Activated naive CD4-positive, alpha-beta T cell treated with anti-CD3 and anti-CD28 coated beads for 36 hours (primary cell): ENCODE data around the gene RETREG3. TPM values are rescaled to one million over a fixed set of nuclear protein-coding genes. Genes with fewer than 3 reads are reported as not detected.

Experiments
- CTCF ChIA-PET: fragments of 350-600 bp; sonication (Branson Sonifier 250); formaldehyde crosslinking; loops from one replicate; lab custom pipeline; 2021; ENCODE audit warnings: antibody characterized with exemption; lab: Charles Lee
- DNase-seq: peaks from one replicate; pipeline ENCODE4 v3.0.0-alpha.2; 2020
- H3K27ac Mint-ChIP-seq: one replicate; pipeline ENCODE4 v1.8.0; 2021; ENCODE audit warnings: mild to moderate bottlenecking, mixed read lengths
- H3K27me3 Mint-ChIP-seq: one replicate; pipeline ENCODE4 v1.8.0; 2021; ENCODE audit warnings: low read depth, mixed read lengths
- H3K36me3 Mint-ChIP-seq: one replicate; pipeline ENCODE4 v1.8.0; 2021; ENCODE audit warnings: low read depth, mixed read lengths
- H3K4me1 Mint-ChIP-seq: one replicate; pipeline ENCODE4 v1.8.0; 2021; ENCODE audit warnings: low read depth, mixed read lengths
- H3K4me3 Mint-ChIP-seq: one replicate; pipeline ENCODE4 v1.8.0; 2021; ENCODE audit warnings: mild to moderate bottlenecking, moderate library complexity, mixed read lengths
- H3K9me3 Mint-ChIP-seq: one replicate; pipeline ENCODE4 v1.8.0; 2021; ENCODE audit warnings: mixed read lengths
- intact Hi-C: fragments of 100-400 bp; cut with micrococcal nuclease; formaldehyde crosslinking; loops from one replicate; pipeline ENCODE4 v1.15.1; 2023
- total RNA-seq, 2 experiments: library from RNA; stranded (reverse); gene quantifications; one replicate each; pipeline ENCODE4 v1.2.3, GENCODE V29; 2021

RETREG3 gene, protein sequence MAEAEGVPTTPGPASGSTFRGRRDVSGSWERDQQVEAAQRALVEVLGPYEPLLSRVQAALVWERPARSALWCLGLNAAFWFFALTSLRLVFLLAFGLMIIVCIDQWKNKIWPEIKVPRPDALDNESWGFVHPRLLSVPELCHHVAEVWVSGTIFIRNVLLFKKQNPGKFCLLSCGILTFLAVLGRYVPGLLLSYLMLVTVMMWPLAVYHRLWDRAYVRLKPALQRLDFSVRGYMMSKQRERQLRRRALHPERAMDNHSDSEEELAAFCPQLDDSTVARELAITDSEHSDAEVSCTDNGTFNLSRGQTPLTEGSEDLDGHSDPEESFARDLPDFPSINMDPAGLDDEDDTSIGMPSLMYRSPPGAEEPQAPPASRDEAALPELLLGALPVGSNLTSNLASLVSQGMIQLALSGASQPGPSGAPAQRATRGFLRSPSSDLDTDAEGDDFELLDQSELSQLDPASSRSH
- 10 to 100 TPM; 28.6 to 33.5 TPM for total RNA-seq

DNA sequence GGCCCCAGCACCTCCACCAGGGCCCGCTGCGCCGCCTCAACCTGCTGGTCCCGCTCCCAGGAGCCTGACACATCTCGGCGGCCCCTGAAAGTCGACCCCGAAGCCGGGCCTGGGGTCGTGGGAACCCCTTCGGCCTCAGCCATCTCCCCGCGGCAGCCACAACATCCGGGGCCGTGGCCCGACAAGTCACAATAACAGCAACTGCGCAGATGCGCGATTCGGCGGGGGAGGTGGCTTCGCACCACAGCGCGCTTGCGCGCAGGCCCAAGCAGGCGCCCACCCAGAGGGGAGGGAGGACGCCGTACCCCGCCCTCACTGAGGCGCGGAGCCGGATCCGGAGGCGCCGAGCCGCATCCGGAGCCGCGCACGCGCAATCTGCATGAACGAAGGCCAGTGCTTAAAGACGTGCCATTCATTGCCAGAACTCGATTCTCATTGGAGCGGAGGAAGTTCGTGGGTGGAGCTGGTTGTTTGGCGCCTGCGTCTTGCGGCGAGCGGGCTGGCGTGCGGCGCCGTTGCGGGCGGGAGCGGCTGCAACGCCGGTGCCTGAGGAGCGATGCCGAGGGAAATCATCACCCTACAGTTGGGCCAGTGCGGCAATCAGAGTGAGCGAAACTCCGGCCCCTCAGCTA, at the start of gene RETREG3, which contains the start of gene TUBG1:
Gene RETREG3 (minus strand): TSS at position 193 of the 632 bp plus-strand sequence. CDS start 50 bp downstream, at position 143.
Gene TUBG1 (plus strand): TSS at position 502 of the 632 bp plus-strand sequence. CDS start 55 bp downstream, at position 557.
- CTCF ChIA-PET, result interaction anchor here (0.7 to 2.9 kb wide), 6 partner anchors 11 to 154 kb away, joined by 3 to 30 read pairs (median 4); partner anchors contain the start of gene PSMC3IP
- peaks cover 26% of the 10 kb centered on the region for H3K36me3 Mint-ChIP-seq
- intact Hi-C loops, result loop anchor here (1.0 to 5.0 kb wide), 4 partner anchors 32 to 390 kb away; partner anchors contain the start of genes PSMC3IP, RPL27 and TUBG2
- no peaks in the 10 kb centered on the region for H3K27me3 Mint-ChIP-seq
- peak; percentile 99 for DNase-seq
- peak within 1 kb of the TSS; percentile 100 for H3K4me3 Mint-ChIP-seq
- H3K9me3 Mint-ChIP-seq, result no peaks in the 10 kb centered on the region
- peaks cover 45% of the 10 kb centered on the region for H3K4me1 Mint-ChIP-seq
- H3K27ac Mint-ChIP-seq, result peak within 1 kb of the TSS; percentile 93

DNA sequence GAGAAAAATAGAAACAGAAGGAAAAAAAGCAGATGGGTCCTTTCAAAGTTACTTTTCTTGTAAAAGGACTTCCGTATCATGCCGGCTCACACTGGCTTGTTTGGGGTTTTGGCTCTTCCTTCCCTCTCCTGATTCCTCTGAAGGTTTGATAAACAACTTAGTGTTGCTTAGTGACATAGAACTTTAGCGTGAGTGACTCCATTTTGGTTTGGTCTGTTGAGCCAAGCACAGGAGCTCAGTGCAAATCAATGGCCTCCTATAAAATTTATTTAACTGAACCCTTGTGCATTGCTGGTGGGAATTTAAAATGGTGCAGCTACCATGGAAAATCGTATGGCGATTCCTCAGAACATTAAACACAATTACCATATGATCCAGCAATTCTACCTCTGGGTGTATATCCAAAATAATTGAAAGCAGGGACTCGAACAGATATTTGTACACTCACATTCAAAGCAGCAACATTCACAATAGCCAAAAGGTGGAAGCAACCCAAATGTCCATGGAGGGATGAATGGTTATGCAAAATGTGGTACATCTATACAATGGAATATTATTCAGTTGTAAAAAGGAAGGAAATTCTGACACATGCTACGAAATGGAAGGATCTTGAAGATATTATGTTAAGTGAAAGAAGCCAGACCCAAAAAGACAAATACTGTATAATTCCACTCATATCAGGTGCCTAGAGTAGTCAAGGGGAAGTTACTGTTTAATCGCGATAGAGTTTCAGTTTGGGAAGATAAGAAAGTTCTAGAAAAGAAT, 48.8 kb upstream of the RETREG3 start:
- CTCF ChIA-PET, result interaction anchor here (1.7 kb wide), 1 partner anchor 79 kb away, joined by 3 read pairs; no protein-coding TSS in a partner anchor
- no peak for DNase-seq
- peak overlapping the region; percentile 39 for H3K27ac Mint-ChIP-seq
- intact Hi-C loops, result loop anchor here (5.0 kb wide), 2 partner anchors 51 to 81 kb away; partner anchors contain the start of genes PSMC3IP, RETREG3 and TUBG1
- peak overlapping the region; percentile 87 for H3K4me3 Mint-ChIP-seq
- peaks cover 3% of the 10 kb centered on the region for H3K9me3 Mint-ChIP-seq
- H3K27me3 Mint-ChIP-seq, result peaks cover 7% of the 10 kb centered on the region
- H3K36me3 Mint-ChIP-seq, result no peaks in the 10 kb centered on the region
- H3K4me1 Mint-ChIP-seq, result peaks cover 25% of the 10 kb centered on the region

DNA sequence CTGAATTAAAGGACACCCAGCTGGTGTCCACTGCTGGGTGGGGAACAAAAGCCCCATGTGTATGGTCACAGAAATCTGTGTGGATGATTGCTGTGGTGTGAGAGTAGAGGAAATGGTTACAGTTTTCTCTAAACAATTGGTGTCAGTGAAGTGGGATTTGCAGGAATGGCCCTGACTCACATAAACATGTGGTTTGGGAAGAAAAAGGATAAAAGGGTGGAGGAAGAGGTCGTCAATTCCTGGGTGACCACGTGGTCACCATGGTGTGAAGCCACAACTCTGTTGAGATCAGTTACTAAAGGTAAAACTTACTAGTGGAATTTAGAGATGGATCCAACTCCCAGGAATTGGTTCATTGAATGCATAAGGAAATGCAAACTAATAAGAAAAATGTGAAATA, 46.4 kb upstream of the RETREG3 start:
- Mint-ChIP-seq H3K4me3 (no peak overlapping the region), H3K36me3 (no peaks in the 10 kb centered on the region), H3K27ac (no peak overlapping the region), H3K9me3 (peaks cover 3% of the 10 kb centered on the region), H3K4me1 (peaks cover 25% of the 10 kb centered on the region), H3K27me3 (peaks cover 10% of the 10 kb centered on the region)
- no peak for DNase-seq
- intact Hi-C loops, result loop anchor here (5.0 kb wide), 2 partner anchors 48 to 78 kb away; partner anchors contain the start of genes PSMC3IP, RETREG3 and TUBG1
- CTCF ChIA-PET, result interaction anchor here (0.7 to 1.9 kb wide), 2 partner anchors 24 to 25 kb away, joined by 5 to 6 read pairs; no protein-coding TSS in a partner anchor

DNA sequence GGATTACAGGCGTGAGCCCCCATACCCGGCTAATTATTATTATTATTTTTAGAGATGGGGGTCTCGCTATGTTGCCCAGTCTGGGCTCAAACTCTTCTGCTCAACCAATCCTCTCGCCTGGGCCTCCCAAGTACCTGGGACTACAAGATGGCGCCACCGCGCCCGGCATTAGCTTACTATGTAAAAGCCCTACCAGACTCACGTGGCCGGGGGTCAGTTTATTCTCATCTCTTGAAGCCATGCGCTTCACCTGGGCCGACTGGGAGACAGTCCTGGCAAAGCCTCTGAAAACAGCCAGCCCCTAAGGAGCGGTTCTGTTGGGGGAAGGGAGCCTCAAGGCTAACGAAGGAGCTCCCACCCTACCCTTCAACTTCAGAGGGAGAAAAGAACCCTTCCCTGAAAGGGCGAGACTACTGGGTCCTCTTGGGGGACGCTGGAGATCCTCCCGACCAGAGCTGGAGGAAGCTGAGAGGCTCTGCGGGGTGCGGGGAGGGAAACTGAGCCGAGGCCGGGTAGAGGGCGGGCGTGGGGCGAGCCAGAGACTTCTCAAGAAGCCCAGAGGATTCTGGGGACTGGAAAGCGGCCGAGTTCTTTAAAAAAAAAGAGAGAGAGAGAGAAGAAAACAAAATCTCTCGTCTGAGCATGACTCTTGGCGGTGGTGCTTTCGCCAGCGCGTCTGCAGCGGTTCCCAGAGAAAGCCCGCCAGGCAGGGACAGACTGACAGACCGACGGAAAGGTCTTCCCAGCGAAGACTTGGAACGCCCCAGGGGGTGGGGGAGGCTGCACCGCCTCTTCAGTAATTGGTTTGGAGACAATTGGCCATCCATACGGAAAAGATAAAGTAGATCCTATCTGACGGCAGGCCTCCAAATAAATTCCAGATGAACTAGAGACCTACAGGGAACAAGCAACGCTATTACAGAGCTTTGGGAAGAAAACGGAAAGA, 44.3 kb upstream of the RETREG3 start:
- H3K36me3 Mint-ChIP-seq, result no peaks in the 10 kb centered on the region
- peaks cover 10% of the 10 kb centered on the region for H3K27me3 Mint-ChIP-seq
- intact Hi-C loops, result no loop called here
- DNase-seq, result no peak
- no peak overlapping the region for H3K27ac Mint-ChIP-seq
- CTCF ChIA-PET, result interaction anchor here (1.0 kb wide), 1 partner anchor 75 kb away, joined by 4 read pairs; no protein-coding TSS in a partner anchor
- peak overlapping the region; percentile 18 for H3K4me3 Mint-ChIP-seq
- H3K4me1 Mint-ChIP-seq, result peaks cover 17% of the 10 kb centered on the region
- H3K9me3 Mint-ChIP-seq, result peaks cover 3% of the 10 kb centered on the region

DNA sequence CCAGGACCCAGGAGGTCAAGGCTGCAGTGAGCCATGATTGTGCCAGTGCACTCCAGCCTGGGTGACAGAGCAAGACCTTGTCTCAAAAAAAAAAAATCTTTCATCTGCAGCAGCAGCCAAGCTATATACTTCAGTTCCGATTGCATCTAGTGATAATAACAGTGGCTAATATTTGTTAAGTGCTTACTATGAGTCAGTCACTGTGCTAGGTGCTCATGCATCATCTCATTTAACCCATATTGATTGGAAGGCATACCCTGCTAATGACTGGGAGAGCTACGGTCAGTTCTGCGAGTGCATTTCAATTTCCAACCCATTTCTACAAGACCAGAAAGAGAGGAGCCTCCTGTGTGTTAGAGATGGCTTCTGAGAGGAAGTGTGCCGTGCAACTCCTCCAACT, 42.2 kb upstream of the RETREG3 start:
- no peak overlapping the region for H3K4me3 Mint-ChIP-seq
- intact Hi-C loops, result no loop called here
- no peak for DNase-seq
- H3K27ac Mint-ChIP-seq, result no peak overlapping the region
- H3K27me3 Mint-ChIP-seq, result peaks cover 10% of the 10 kb centered on the region
- peaks cover 13% of the 10 kb centered on the region for H3K4me1 Mint-ChIP-seq
- no peaks in the 10 kb centered on the region for H3K36me3 Mint-ChIP-seq
- CTCF ChIA-PET, result interaction anchor here (0.6 kb wide), 2 partner anchors 11 to 74 kb away, joined by 3 read pairs; no protein-coding TSS in a partner anchor
- no peaks in the 10 kb centered on the region for H3K9me3 Mint-ChIP-seq

DNA sequence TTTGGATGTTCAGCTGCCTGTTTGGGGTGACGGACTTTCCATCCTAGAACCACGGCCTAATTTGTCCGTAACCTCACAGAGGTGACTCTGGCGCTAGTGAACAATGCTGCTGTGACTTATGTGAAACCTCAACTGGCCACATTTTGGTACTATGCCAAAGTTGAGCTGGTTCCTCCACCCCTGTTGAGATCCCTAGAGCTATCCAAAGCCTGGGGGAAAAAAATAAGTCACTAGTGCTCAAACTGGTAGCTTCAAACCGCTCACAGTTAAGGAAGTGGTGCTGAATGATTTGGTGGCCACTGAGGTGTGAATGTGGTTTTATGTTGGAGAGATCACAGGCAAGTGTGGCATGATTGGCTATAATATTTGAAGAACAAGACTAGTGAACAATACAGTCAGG, 38.6 kb upstream of the RETREG3 start:
- H3K4me3 Mint-ChIP-seq, result no peak overlapping the region
- H3K36me3 Mint-ChIP-seq, result no peaks in the 10 kb centered on the region
- intact Hi-C loops, result no loop called here
- H3K27ac Mint-ChIP-seq, result no peak overlapping the region
- no peak for DNase-seq
- peaks cover 3% of the 10 kb centered on the region for H3K27me3 Mint-ChIP-seq
- H3K9me3 Mint-ChIP-seq, result no peaks in the 10 kb centered on the region
- H3K4me1 Mint-ChIP-seq, result no peaks in the 10 kb centered on the region
- CTCF ChIA-PET, result interaction anchor here (1.3 kb wide), 1 partner anchor 27 kb away, joined by 3 read pairs; no protein-coding TSS in a partner anchor

DNA sequence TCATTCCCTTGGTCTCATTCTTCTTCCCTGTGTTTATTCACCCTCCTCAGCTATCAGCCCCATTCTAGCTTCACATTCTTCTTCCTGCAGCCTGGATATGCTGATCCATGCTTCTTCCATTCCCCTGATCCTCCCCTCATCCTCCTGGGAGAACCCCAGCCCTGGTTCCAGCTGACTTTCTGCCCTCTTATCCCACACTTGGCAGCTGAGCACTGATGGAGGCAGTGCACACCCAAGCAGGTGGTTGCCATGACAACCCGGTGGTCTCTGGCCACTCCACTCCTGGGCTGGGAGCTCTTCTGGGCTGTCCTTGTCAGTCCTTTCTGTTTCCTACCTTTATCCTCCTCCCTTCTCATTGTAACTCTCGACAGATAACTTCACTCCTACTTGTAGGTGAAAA, 33.2 kb upstream of the RETREG3 start:
- no peaks in the 10 kb centered on the region for H3K9me3 Mint-ChIP-seq
- H3K27me3 Mint-ChIP-seq, result peaks cover 4% of the 10 kb centered on the region
- H3K36me3 Mint-ChIP-seq, result no peaks in the 10 kb centered on the region
- CTCF ChIA-PET, result no interaction called here
- no peak overlapping the region for H3K27ac Mint-ChIP-seq
- no peak for DNase-seq
- no peaks in the 10 kb centered on the region for H3K4me1 Mint-ChIP-seq
- intact Hi-C loops, result no loop called here
- no peak overlapping the region for H3K4me3 Mint-ChIP-seq

DNA sequence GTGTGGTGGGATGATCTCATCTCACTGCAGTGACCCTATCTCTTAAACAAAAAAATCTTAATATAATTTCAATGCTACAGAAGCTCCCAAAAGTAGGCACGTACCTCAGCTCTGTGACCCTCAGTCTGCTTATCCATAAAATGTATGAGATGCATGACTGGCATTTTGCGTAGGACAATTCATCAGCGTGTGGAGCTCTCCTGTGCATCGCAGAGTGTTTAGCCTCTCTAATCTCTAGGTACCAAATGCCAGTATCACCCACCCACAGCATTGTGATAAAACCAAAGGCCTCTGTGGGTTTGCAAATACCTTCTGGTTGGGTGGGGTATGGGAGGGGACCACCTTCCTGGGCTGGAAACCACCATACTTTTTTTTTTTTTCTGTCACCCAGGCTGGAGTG, 30.9 kb upstream of the RETREG3 start:
- CTCF ChIA-PET, result no interaction called here
- intact Hi-C loops, result no loop called here

DNA sequence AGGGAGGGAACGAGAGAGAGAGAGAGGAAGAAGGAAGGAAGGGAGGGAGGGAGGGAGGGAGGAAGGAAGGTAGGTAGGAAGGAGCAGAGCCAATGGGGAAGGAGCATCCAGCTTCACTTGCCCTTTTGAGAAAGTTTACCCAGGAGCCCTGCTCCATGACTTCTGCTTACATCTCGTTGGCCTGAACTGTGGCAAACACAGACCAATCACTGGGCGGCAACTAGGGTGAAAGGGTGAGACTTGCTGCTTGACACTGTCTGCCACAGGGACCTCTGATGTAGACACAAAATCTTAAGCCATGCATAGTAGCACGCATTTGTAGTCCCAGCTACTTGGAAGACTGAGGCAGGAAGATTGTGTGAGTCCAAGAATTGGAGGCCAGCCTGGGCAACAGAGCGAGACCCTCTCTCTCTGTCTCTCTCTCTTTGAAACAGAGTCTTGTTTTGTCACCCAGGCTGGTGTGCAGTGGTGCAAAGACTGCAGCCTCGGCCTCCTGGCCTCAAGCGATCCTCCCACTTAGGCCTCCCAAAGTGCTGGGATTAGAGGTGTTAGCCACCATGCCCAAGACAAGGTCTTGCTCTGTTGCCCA, 30.4 kb upstream of the RETREG3 start:
- Mint-ChIP-seq H3K27me3 (peaks cover 4% of the 10 kb centered on the region), H3K9me3 (no peaks in the 10 kb centered on the region), H3K4me3 (no peak overlapping the region), H3K36me3 (no peaks in the 10 kb centered on the region), H3K4me1 (no peaks in the 10 kb centered on the region), H3K27ac (no peak overlapping the region)
- CTCF ChIA-PET, result no interaction called here
- intact Hi-C loops, result no loop called here
- no peak for DNase-seq

More for the DNA sequence above, 30.9 kb upstream of the RETREG3 start:
- H3K4me1 Mint-ChIP-seq, result no peaks in the 10 kb centered on the region
- peaks cover 4% of the 10 kb centered on the region for H3K27me3 Mint-ChIP-seq
- no peak overlapping the region for H3K27ac Mint-ChIP-seq
- DNase-seq, result no peak
- H3K9me3 Mint-ChIP-seq, result no peaks in the 10 kb centered on the region
- no peaks in the 10 kb centered on the region for H3K36me3 Mint-ChIP-seq
- no peak overlapping the region for H3K4me3 Mint-ChIP-seq

DNA sequence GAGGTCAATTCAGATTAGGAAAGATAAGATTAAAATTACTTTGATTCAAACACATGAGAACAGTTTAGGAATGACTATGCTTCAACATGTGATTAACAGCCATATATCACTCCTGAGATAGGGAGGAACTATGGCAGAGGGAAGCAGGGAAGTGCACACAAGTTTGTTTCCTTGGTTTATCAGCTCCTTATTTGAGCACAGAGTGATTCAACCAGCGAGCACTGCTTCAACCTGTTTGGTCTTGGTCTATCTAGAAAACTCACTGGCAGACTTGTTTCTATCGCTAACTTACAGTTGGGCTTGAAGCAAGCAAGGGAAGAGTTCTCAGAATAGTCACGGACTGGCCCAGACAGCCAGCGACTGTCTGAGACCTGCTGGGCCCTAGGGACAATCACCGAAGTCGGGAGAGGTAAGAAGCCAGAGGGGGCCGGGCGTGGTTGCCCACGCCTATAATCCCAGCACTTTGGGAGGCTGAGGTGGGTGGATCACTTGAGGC, 23.8 kb upstream of the RETREG3 start:
- CTCF ChIA-PET, result no interaction called here
- H3K27ac Mint-ChIP-seq, result no peak overlapping the region
- no peak for DNase-seq
- no peaks in the 10 kb centered on the region for H3K9me3 Mint-ChIP-seq
- H3K4me3 Mint-ChIP-seq, result no peak overlapping the region
- no peaks in the 10 kb centered on the region for H3K4me1 Mint-ChIP-seq
- no peaks in the 10 kb centered on the region for H3K27me3 Mint-ChIP-seq
- no peaks in the 10 kb centered on the region for H3K36me3 Mint-ChIP-seq
- intact Hi-C loops, result no loop called here
